Neural crest cell (in vitro differentiated cells): ENCODE results near the gene SBK3. TPM values are rescaled to one million over a fixed set of nuclear protein-coding genes. Genes with fewer than 3 reads are reported as not detected.
A peak's percentile ranks its signal among the peaks of the same experiment; 100 is the strongest.

ENCODE experiments used
- DNase-seq: peaks from one replicate; pipeline ENCODE4 v3.0.0; 2021; ENCODE audit warnings: low read depth, mixed read lengths, low spot score
- H3K27ac Mint-ChIP-seq: one replicate; pipeline ENCODE4 v1.8.0; 2021; ENCODE audit warnings: mild to moderate bottlenecking, mixed read lengths; ENCODE audit not compliant: unreplicated experiment
- H3K27me3 Mint-ChIP-seq: 2 replicates; pipeline ENCODE4 v1.8.0; 2021; ENCODE audit warnings: low read depth, mild to moderate bottlenecking, mixed read lengths
- H3K36me3 Mint-ChIP-seq: 2 replicates; pipeline ENCODE4 v1.8.0; 2021; ENCODE audit warnings: low read depth, mild to moderate bottlenecking, mixed read lengths
- H3K4me1 Mint-ChIP-seq: 2 replicates; pipeline ENCODE4 v1.8.0; 2021; ENCODE audit warnings: mixed read lengths
- H3K4me3 Mint-ChIP-seq: one replicate; pipeline ENCODE4 v1.8.0; 2021; ENCODE audit warnings: mild to moderate bottlenecking, mixed read lengths
- H3K9me3 Mint-ChIP-seq: 2 replicates; pipeline ENCODE4 v1.8.0; 2021; ENCODE audit warnings: mixed read lengths
- CTCF ChIP-seq: fragments of 200-600 bp; sonication (generic); conservative IDR thresholded peaks from 2 replicates; pipeline ENCODE4 v1.5.0; 2021; ENCODE audit warnings: antibody characterized with exemption, mild to moderate bottlenecking
- total RNA-seq: library from RNA; stranded (reverse); gene quantifications from 2 replicates; pipeline ENCODE4 v1.2.1, GENCODE V29; 2021

The SBK3 gene
- total RNA-seq, 1 donor from 2014 or later, result 0.68 TPM

- no peaks in the 10 kb centered on the region for H3K9me3 Mint-ChIP-seq
- no peak overlapping the region for H3K4me3 Mint-ChIP-seq
- H3K27ac Mint-ChIP-seq, result no peak overlapping the region
- H3K4me1 Mint-ChIP-seq, result no peaks in the 10 kb centered on the region
- no peak for DNase-seq
- no peaks in the 10 kb centered on the region for H3K36me3 Mint-ChIP-seq
- H3K27me3 Mint-ChIP-seq, result peaks cover 4% of the 10 kb centered on the region
- no peak for TF ChIP-seq CTCF
Measured at GRCh38 chr19:55494172-55494761, 51.1 kb downstream of the SBK3 start.

DNA sequence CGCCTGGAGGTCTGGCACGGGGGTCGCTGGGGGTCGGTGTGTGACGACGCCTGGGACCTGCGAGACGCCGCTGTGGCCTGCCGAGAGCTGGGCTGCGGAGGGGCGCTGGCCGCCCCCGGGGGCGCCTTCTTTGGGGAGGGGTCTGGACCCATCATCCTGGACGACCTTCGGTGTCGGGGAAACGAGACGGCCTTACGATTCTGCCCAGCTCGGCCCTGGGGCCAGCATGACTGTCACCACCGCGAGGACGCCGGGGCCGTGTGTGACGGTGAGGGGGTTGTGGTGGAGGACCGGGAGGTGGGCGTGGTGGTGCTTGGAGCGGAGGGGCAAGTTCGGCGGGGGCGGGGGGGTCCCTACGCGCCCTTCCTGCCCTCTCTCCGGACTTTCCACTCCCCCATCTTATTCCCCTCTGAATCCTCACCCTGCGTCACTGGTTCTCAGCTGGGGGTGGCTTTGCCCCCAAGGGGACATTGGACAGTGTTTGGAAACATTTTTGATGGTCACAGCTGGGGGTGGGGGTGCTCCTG, 51.6 kb downstream of the SBK3 start:
- Mint-ChIP-seq H3K27me3 (peaks cover 4% of the 10 kb centered on the region), H3K4me1 (no peaks in the 10 kb centered on the region), H3K4me3 (no peak overlapping the region), H3K9me3 (no peaks in the 10 kb centered on the region), H3K27ac (no peak overlapping the region), H3K36me3 (no peaks in the 10 kb centered on the region)
- DNase-seq, result no peak
- no peak for TF ChIP-seq CTCF

- DNase-seq, result no peak
- no peak overlapping the region for H3K27ac Mint-ChIP-seq
- peaks cover 4% of the 10 kb centered on the region for H3K27me3 Mint-ChIP-seq
- H3K4me1 Mint-ChIP-seq, result peaks cover 4% of the 10 kb centered on the region
- no peak for TF ChIP-seq CTCF
- H3K4me3 Mint-ChIP-seq, result no peak overlapping the region
- no peaks in the 10 kb centered on the region for H3K36me3 Mint-ChIP-seq
- H3K9me3 Mint-ChIP-seq, result no peaks in the 10 kb centered on the region
Measured at GRCh38 chr19:55493052-55493644, 52.2 kb downstream of the SBK3 start.

DNA sequence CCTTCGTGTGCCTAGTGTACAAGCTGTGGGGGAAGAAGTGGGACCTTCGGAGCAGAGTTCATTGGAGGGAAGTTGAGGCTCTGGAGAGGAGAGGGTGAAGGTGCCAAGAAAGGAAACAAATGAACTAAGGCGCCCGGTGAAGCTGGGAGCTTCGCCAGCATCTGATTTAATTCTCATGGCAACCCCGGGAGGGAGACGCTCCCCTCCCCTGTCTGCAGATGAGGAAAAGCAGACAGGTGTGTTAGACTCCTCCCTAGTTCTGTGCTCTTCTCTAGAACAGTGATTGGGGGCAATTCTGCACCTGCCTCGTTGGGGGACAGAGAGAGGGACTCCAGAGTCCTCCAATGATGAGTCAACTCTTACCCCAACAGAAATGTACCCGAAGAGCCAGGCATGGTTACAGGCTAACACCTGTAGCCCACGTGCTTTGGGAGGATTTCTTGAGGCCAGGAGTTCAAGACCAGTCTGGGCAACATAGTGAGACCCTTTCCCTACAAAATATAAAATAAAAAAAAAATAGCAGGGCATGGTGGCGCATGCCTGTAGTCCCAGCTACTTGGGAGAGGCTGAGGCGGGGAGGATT, 52.9 kb downstream of the SBK3 start:
- H3K4me3 Mint-ChIP-seq, result peak overlapping the region; percentile 39
- no peak for DNase-seq
- no peak for TF ChIP-seq CTCF
- H3K4me1 Mint-ChIP-seq, result peaks cover 7% of the 10 kb centered on the region
- no peak overlapping the region for H3K27ac Mint-ChIP-seq
- no peaks in the 10 kb centered on the region for H3K36me3 Mint-ChIP-seq
- H3K27me3 Mint-ChIP-seq, result peaks cover 4% of the 10 kb centered on the region
- H3K9me3 Mint-ChIP-seq, result no peaks in the 10 kb centered on the region

DNA sequence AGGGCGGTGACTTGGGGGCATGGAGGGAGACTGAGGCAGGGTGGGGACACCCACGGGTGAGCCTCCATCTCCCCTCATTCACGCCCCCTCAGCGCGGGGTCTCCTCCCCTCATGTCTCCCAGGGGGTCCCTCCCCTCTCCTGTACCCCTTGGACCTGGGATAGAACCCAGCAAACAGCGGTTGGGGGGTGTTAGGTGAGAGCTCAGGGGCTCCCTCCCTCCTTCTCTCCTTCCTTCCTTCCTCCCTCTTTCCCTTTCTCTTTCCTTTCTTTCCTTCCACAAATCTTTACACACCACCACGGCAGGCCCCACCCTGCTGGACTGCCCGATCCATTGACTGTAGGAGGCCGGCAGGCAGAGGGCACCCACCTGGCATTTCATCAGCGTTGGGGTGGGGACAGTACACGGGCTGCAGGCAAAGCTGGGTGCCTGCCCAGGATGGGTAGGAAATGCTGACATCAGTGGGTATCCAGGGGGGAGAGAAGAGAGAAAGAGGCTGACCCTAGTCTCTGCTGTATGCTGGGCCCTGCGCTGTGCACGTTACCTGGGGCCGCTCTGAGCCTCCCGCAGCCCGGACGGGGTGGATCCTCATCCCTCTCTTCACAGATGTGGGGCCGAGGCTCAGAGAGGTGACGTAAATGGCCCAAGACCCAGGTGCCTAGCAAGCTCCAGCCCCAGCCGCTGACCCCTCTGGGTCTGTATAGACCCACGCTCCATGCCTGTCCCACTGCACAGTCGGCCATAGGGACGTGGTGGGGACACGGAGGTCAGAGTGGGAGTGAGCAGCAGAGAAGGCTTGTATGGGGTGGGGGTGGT, 53.6 kb downstream of the SBK3 start:
- Mint-ChIP-seq H3K4me1 (peaks cover 14% of the 10 kb centered on the region), H3K27me3 (peaks cover 4% of the 10 kb centered on the region), H3K27ac (no peak overlapping the region), H3K4me3 (peak overlapping the region; percentile 39), H3K9me3 (no peaks in the 10 kb centered on the region), H3K36me3 (no peaks in the 10 kb centered on the region)
- TF ChIP-seq CTCF, result no peak
- DNase-seq, result no peak
